Ascending aorta (tissue), 2 donors: ENCODE measurements around the gene PSG4. TPM values are rescaled to one million over a fixed set of nuclear protein-coding genes. Genes with fewer than 3 reads are reported as not detected.
"Not testable (repeated sequence)": the region's sequence is repeated elsewhere in the genome, so short reads cannot be mapped to it uniquely, and the experiment has no call there.

ENCODE experiments used
- DNase-seq, 2 donors: peaks; one replicate each; pipeline ENCODE4 v3.0.0-alpha.2; 2019; ENCODE audit warnings: low spot score in 2 of 2
- H3K27ac ChIP-seq, 2 donors: fragments of 200-600 bp; sonication (generic); one replicate each; pipeline ENCODE4 v1.5.1; 2016 to 2017; ENCODE audit warnings: mild to moderate bottlenecking in 1 of 2
- H3K27me3 ChIP-seq: fragments of 200-600 bp; sonication (generic); one replicate; pipeline ENCODE4 v1.5.1; 2017
- H3K36me3 ChIP-seq, 2 donors: fragments of 200-600 bp; sonication (generic); one replicate each; pipeline ENCODE4 v1.5.1; 2016
- H3K4me1 ChIP-seq, 2 donors: fragments of 200-600 bp; sonication (generic); one replicate each; pipeline ENCODE4 v1.5.1; 2016 to 2017; ENCODE audit warnings: mild to moderate bottlenecking in 1 of 2
- H3K4me3 ChIP-seq, 2 donors: fragments of 200-600 bp; sonication (generic); one replicate each; pipeline ENCODE4 v1.5.1; 2016 to 2017; ENCODE audit warnings: mild to moderate bottlenecking in 1 of 2
- H3K9me3 ChIP-seq, 2 donors: fragments of 200-600 bp; sonication (generic); one replicate each; pipeline ENCODE4 v1.5.1; 2016
- intact Hi-C: fragments of 100-400 bp; cut with DNase I; formaldehyde crosslinking; loops from one replicate; pipeline ENCODE4 v1.15.1; 2023
- total RNA-seq: library from RNA; depleted of rRNA; stranded (reverse); fragments of >200 nt; gene quantifications from one replicate; pipeline ENCODE4 v1.1.0, GENCODE V29; 2016

PSG4 gene
- total RNA-seq, 1 donor from 2014 or later, result not detected

GRCh38 chr19:43194397-43194796 is 11.0 kb downstream of the PSG4 start:
- H3K4me3 ChIP-seq, H3K4me1 ChIP-seq, H3K27me3 ChIP-seq, intact Hi-C loops, DNase-seq, H3K9me3 ChIP-seq, H3K27ac ChIP-seq, H3K36me3 ChIP-seq: not testable (repeated sequence)

GRCh38 chr19:43192381-43193155 is 12.9 kb downstream of the PSG4 start:
- DNase-seq, H3K27ac ChIP-seq, H3K9me3 ChIP-seq, H3K27me3 ChIP-seq, intact Hi-C loops, H3K36me3 ChIP-seq, H3K4me1 ChIP-seq, H3K4me3 ChIP-seq: not testable (repeated sequence)

- H3K27ac ChIP-seq, H3K27me3 ChIP-seq, DNase-seq, intact Hi-C loops, H3K36me3 ChIP-seq, H3K4me3 ChIP-seq, H3K9me3 ChIP-seq, H3K4me1 ChIP-seq: not testable (repeated sequence)
Observed at GRCh38 chr19:43188092-43188491, 17.3 kb downstream of the PSG4 start.

GRCh38 chr19:43186311-43186935 is 19.0 kb downstream of the PSG4 start, which contains the start of gene PSG5:
Gene PSG5 (minus strand): TSS chr19:43186536. CDS start chr19:43186405, 131 bp downstream.
- H3K27me3 ChIP-seq, DNase-seq, H3K4me1 ChIP-seq, H3K36me3 ChIP-seq, H3K9me3 ChIP-seq, H3K27ac ChIP-seq, H3K4me3 ChIP-seq, intact Hi-C loops: not testable (repeated sequence)

GRCh38 chr19:43181869-43182771 is 23.3 kb downstream of the PSG4 start:
- H3K27ac ChIP-seq, H3K4me1 ChIP-seq, H3K36me3 ChIP-seq, DNase-seq, H3K4me3 ChIP-seq, H3K9me3 ChIP-seq, H3K27me3 ChIP-seq, intact Hi-C loops: not testable (repeated sequence)

- intact Hi-C loops, H3K4me1 ChIP-seq, H3K4me3 ChIP-seq, H3K9me3 ChIP-seq, H3K27ac ChIP-seq, DNase-seq, H3K36me3 ChIP-seq, H3K27me3 ChIP-seq: not testable (repeated sequence)
Observed at GRCh38 chr19:43179569-43180147, 25.8 kb downstream of the PSG4 start.

GRCh38 chr19:43178577-43178976 is 26.9 kb downstream of the PSG4 start:
- H3K4me3 ChIP-seq, intact Hi-C loops, H3K9me3 ChIP-seq, H3K4me1 ChIP-seq, H3K36me3 ChIP-seq, DNase-seq, H3K27ac ChIP-seq, H3K27me3 ChIP-seq: not testable (repeated sequence)

GRCh38 chr19:43165906-43166305 is 39.5 kb downstream of the PSG4 start:
- DNase-seq, H3K27ac ChIP-seq, H3K4me3 ChIP-seq, H3K27me3 ChIP-seq, intact Hi-C loops, H3K4me1 ChIP-seq, H3K9me3 ChIP-seq, H3K36me3 ChIP-seq: not testable (repeated sequence)

GRCh38 chr19:43163135-43163534 is 42.3 kb downstream of the PSG4 start:
- H3K36me3 ChIP-seq, H3K4me3 ChIP-seq, H3K4me1 ChIP-seq, H3K27ac ChIP-seq, H3K27me3 ChIP-seq, intact Hi-C loops, H3K9me3 ChIP-seq, DNase-seq: not testable (repeated sequence)

- DNase-seq, H3K4me1 ChIP-seq, H3K36me3 ChIP-seq, H3K4me3 ChIP-seq, intact Hi-C loops, H3K9me3 ChIP-seq, H3K27ac ChIP-seq, H3K27me3 ChIP-seq: not testable (repeated sequence)
Observed at GRCh38 chr19:43162261-43162660, 43.2 kb downstream of the PSG4 start.
